IMR-90 (cell line): ENCODE measurements around the gene SLC5A11. TPM values are rescaled to one million over a fixed set of nuclear protein-coding genes. Genes with fewer than 3 reads are reported as not detected.
"Not testable (repeated sequence)": the region's sequence is repeated elsewhere in the genome, so short reads cannot be mapped to it uniquely, and the experiment has no call there.

ENCODE experiments used
- ATAC-seq: fragments of 200-7000 bp; cut with Tn5 transposase; 2 replicates; pipeline ENCODE4 v1.9.1; 2020; ENCODE audit warnings: low read depth, mild to moderate bottlenecking, moderate library complexity
- BruUV-seq: library from RNA; stranded (reverse); fragments of 400-500 nt; replicated peaks from 2 replicates; lab custom pipeline; 2021; lab: Mats Ljungman, UMichigan
- CTCF ChIA-PET: fragments of 300-600 bp; formaldehyde crosslinking; extraction: SDS; loops from one replicate; lab custom pipeline; 2021; ENCODE audit warnings: antibody characterized with exemption; lab: Yijun Ruan, JAX
- POLR2A ChIA-PET: fragments of 300-600 bp; sonication (Branson Sonifier 250); formaldehyde crosslinking; loops from one replicate; lab custom pipeline; 2022; ENCODE audit warnings: antibody characterized with exemption; ENCODE audit not compliant: unreplicated experiment; lab: Charles Lee
- DNase-seq: peaks from one replicate; pipeline ENCODE4 v3.0.0; 2013
- H2AFZ ChIP-seq: replicated peaks from 2 replicates; pipeline ENCODE3; 2013; ENCODE audit warnings: low read length, mild to moderate bottlenecking; ENCODE audit not compliant: poor library complexity
- H2AK5ac ChIP-seq: 2 replicates; pipeline ENCODE4 v1.6.1; 2013; ENCODE audit warnings: low read depth, low read length, inconsistent platforms
- H2AK9ac ChIP-seq: replicated peaks from 2 replicates; pipeline ENCODE3; 2013; ENCODE audit warnings: mild to moderate bottlenecking, low read depth, low read length, moderate library complexity; ENCODE audit not compliant: poor library complexity
- H2BK120ac ChIP-seq: 2 replicates; pipeline ENCODE4 v1.6.1; 2013; ENCODE audit warnings: low read depth, low read length, inconsistent platforms
- H2BK15ac ChIP-seq: 3 replicates; pipeline ENCODE4 v1.6.1; 2013; ENCODE audit warnings: low read depth, low read length, inconsistent platforms
- H2BK20ac ChIP-seq: 2 replicates; pipeline ENCODE4 v1.6.1; 2013; ENCODE audit warnings: low read depth, mild to moderate bottlenecking, inconsistent platforms, low read length, moderate library complexity
- H2BK5ac ChIP-seq: 2 replicates; pipeline ENCODE4 v1.6.1; 2013; ENCODE audit warnings: mild to moderate bottlenecking, low read depth, low read length, inconsistent platforms; ENCODE audit not compliant: poor library complexity, severe bottlenecking
- H3K14ac ChIP-seq: replicated peaks from 2 replicates; pipeline ENCODE4 v1.6.1; 2013; ENCODE audit warnings: low read depth, low read length, inconsistent platforms
- H3K18ac ChIP-seq: 2 replicates; pipeline ENCODE4 v1.6.1; 2013; ENCODE audit warnings: low read depth, low read length, control low read depth
- H3K23ac ChIP-seq: 2 replicates; pipeline ENCODE4 v1.6.1; 2013; ENCODE audit warnings: low read depth, low read length, inconsistent platforms
- H3K27ac ChIP-seq: 2 replicates; pipeline ENCODE4 v1.5.1; 2013; ENCODE audit warnings: mild to moderate bottlenecking, control low read depth, low read length; ENCODE audit not compliant: insufficient read depth
- H3K27me3 ChIP-seq: 2 replicates; pipeline ENCODE4 v1.6.1; 2013; ENCODE audit warnings: low read length; ENCODE audit not compliant: control insufficient read depth, insufficient read depth
- H3K36me3 ChIP-seq: 2 replicates; pipeline ENCODE4 v1.6.1; 2013; ENCODE audit warnings: low read length, mixed read lengths; ENCODE audit not compliant: control insufficient read depth, insufficient read depth
- H3K4ac ChIP-seq: 2 replicates; pipeline ENCODE4 v1.6.1; 2013; ENCODE audit warnings: low read depth, low read length, inconsistent platforms
- H3K4me1 ChIP-seq: 2 replicates; pipeline ENCODE4 v1.6.1; 2013; ENCODE audit warnings: low read length, mixed read lengths; ENCODE audit not compliant: control insufficient read depth, insufficient read depth
- H3K4me2 ChIP-seq: 2 replicates; pipeline ENCODE4 v1.6.1; 2013; ENCODE audit warnings: low read depth, mild to moderate bottlenecking, control low read depth, low read length, moderate library complexity
- H3K4me3 ChIP-seq: 2 replicates; pipeline ENCODE4 v1.5.1; 2013; ENCODE audit warnings: low read depth, mild to moderate bottlenecking, control low read depth, low read length, moderate library complexity; ENCODE audit not compliant: insufficient read depth
- H3K56ac ChIP-seq: 2 replicates; pipeline ENCODE4 v1.6.1; 2013; ENCODE audit warnings: low read length, inconsistent platforms; ENCODE audit not compliant: insufficient read depth; ENCODE audit errors: extremely low read depth
- H3K79me1 ChIP-seq, 2 experiments: 2 replicates each; pipeline ENCODE4 v1.6.1; 2013; ENCODE audit warnings: low read length in 2 of 2, inconsistent platforms in 1 of 2, low read depth in 1 of 2
- H3K9ac ChIP-seq: 2 replicates; pipeline ENCODE4 v1.6.1; 2013; ENCODE audit warnings: low read depth, low read length, control low read depth
- H3K9me1 ChIP-seq: 2 replicates; pipeline ENCODE4 v1.6.1; 2013; ENCODE audit warnings: low read length, inconsistent platforms; ENCODE audit not compliant: insufficient read depth
- H3K9me3 ChIP-seq: 2 replicates; pipeline ENCODE4 v1.6.1; 2013; ENCODE audit warnings: low read length; ENCODE audit not compliant: control insufficient read depth, insufficient read depth
- H4K20me1 ChIP-seq: 2 replicates; pipeline ENCODE4 v1.6.1; 2013; ENCODE audit warnings: low read length, inconsistent platforms; ENCODE audit not compliant: insufficient read depth
- H4K5ac ChIP-seq: 2 replicates; pipeline ENCODE4 v1.6.1; 2013; ENCODE audit warnings: mild to moderate bottlenecking, low read depth, low read length, control low read depth
- H4K8ac ChIP-seq, 2 experiments: 2 replicates each; pipeline ENCODE4 v1.6.1; 2013; ENCODE audit warnings: low read depth in 2 of 2, low read length in 2 of 2, control low read depth in 1 of 2, inconsistent platforms in 1 of 2
- H4K91ac ChIP-seq: 2 replicates; pipeline ENCODE4 v1.6.1; 2013; ENCODE audit warnings: low read depth, low read length, inconsistent platforms; ENCODE audit not compliant: insufficient read depth
- WGBS, 2 experiments: methylation state at CpG; one replicate each; pipeline versions ENCODE4 v1.1.5 to v1.1.7; 2013; ENCODE audit warnings: missing lambda C conversion rate in 2 of 2; ENCODE audit not compliant: insufficient read length in 1 of 2; ENCODE audit errors: extremely low coverage in 2 of 2; 5-methylcytosine and 5-hydroxymethylcytosine counted together
- dilution Hi-C: fragments of 300-500 bp; cut with HindIII; formaldehyde crosslinking; loops from one replicate; pipeline ENCODE4 v1.14.3; 2018; ENCODE audit warnings: low sequenced_read_pairs; ENCODE audit not compliant: unreplicated experiment
- in situ Hi-C: fragments of 300-500 bp; cut with MboI; formaldehyde crosslinking; loops from 3 replicates; pipeline ENCODE4 v1.14.3; 2019; ENCODE audit warnings: low sequenced_read_pairs, inconsistent platforms, mixed read lengths
- intact Hi-C: fragments of 100-400 bp; cut with micrococcal nuclease; formaldehyde crosslinking; loops from 2 replicates; pipeline ENCODE4 v1.10.0; 2022
- polyA plus RNA-seq, 3 experiments: library from polyadenylated mRNA; depleted of rRNA; stranded (reverse); fragments of >200 nt; gene quantifications; 2 replicates each; pipeline ENCODE4 v1.2.3, GENCODE V29; 2012; ENCODE audit warnings: low replicate concordance in 1 of 3
- total RNA-seq: library from RNA; depleted of rRNA; stranded (reverse); fragments of >200 nt; gene quantifications from 2 replicates; pipeline ENCODE4 v1.2.3, GENCODE V29; 2012

SLC5A11 gene
- total and polyA plus RNA-seq, 2 of the 4 experiments (the other 2 are of a cell fraction): under 0.01 TPM; not detected in 1

- H3K36me3 ChIP-seq, DNase-seq, H3K4me3 ChIP-seq, ATAC-seq, H2AK9ac ChIP-seq, H2BK20ac ChIP-seq, H3K18ac ChIP-seq, H3K4me1 ChIP-seq, H3K9me3 ChIP-seq, H4K5ac ChIP-seq, POLR2A ChIA-PET, H3K56ac ChIP-seq, H2BK15ac ChIP-seq, dilution Hi-C loops, H3K27ac ChIP-seq, H2BK120ac ChIP-seq, BruUV-seq, H3K27me3 ChIP-seq, H3K4ac ChIP-seq, H2BK5ac ChIP-seq, H4K8ac ChIP-seq, H3K9ac ChIP-seq, H3K4me2 ChIP-seq, H3K23ac ChIP-seq, H3K14ac ChIP-seq, H4K91ac ChIP-seq, intact Hi-C loops, in situ Hi-C loops, H4K20me1 ChIP-seq, H3K79me1 ChIP-seq, H2AFZ ChIP-seq, H2AK5ac ChIP-seq: not testable (repeated sequence)
- no CpG with 5 or more reads among the region's 2 CpGs for WGBS, 2 experiments
- CTCF ChIA-PET: interaction anchor here (0.6 kb wide), 2 partner anchors 10 to 80 kb away, joined by 3 to 5 read pairs; no protein-coding TSS in a partner anchor
- H3K9me1 ChIP-seq: peaks cover 12% of the 10 kb centered on the region; the same call in 1 of the 2 replicates
These were observed 765 bp upstream of the SLC5A11 start for GRCh38 chr16:24845031-24845365.
